NCI-H1092 treated with DMSO at 0.1 percent for 48 hours (cell line): ENCODE results near the gene EXOC4.
"Not testable (repeated sequence)": the region's sequence is repeated elsewhere in the genome, so short reads cannot be mapped to it uniquely, and the experiment has no call there.

Experiments
- DNase-seq: peaks from one replicate; lab custom pipeline; 2025; lab: John Stamatoyannopoulos, UW

The EXOC4 gene

GRCh38 chr7:133315332-133316040, 62.6 kb downstream of the EXOC4 start:
- DNase-seq = no peak

GRCh38 chr7:133319842-133320241, 67.0 kb downstream of the EXOC4 start:
- DNase-seq = no peak

- DNase-seq = no peak
These were observed 68.0 kb downstream of the EXOC4 start for GRCh38 chr7:133320891-133321290.

GRCh38 chr7:133321366-133321765, 68.5 kb downstream of the EXOC4 start:
- not testable (repeated sequence) for DNase-seq

- not testable (repeated sequence) for DNase-seq
These were observed 73.9 kb downstream of the EXOC4 start for GRCh38 chr7:133326745-133327144.

GRCh38 chr7:133328021-133328420, 75.1 kb downstream of the EXOC4 start:
- not testable (repeated sequence) for DNase-seq

GRCh38 chr7:133330085-133330484, 77.2 kb downstream of the EXOC4 start:
- DNase-seq = no peak

- DNase-seq = no peak
These were observed 79.0 kb downstream of the EXOC4 start for GRCh38 chr7:133331861-133332260.

- DNase-seq = no peak
These were observed 86.9 kb downstream of the EXOC4 start for GRCh38 chr7:133339772-133340171.

- no peak for DNase-seq
These were observed 91.4 kb downstream of the EXOC4 start for GRCh38 chr7:133344275-133344674.

- DNase-seq = no peak
These were observed 93.0 kb downstream of the EXOC4 start for GRCh38 chr7:133345690-133346421.

- DNase-seq = no peak
These were observed 95.4 kb downstream of the EXOC4 start for GRCh38 chr7:133348250-133348649.

- DNase-seq = no peak
These were observed 96.2 kb downstream of the EXOC4 start for GRCh38 chr7:133349101-133349500.

GRCh38 chr7:133352430-133352829, 99.6 kb downstream of the EXOC4 start:
- no peak for DNase-seq

- no peak for DNase-seq
These were observed 100.9 kb downstream of the EXOC4 start for GRCh38 chr7:133353775-133354174.

GRCh38 chr7:133354546-133355324, 101.9 kb downstream of the EXOC4 start:
- DNase-seq = no peak

GRCh38 chr7:133355325-133355708, 102.4 kb downstream of the EXOC4 start:
- DNase-seq = no peak

- DNase-seq = no peak
These were observed 102.9 kb downstream of the EXOC4 start for GRCh38 chr7:133355822-133356221.

- no peak for DNase-seq
These were observed 105.8 kb downstream of the EXOC4 start for GRCh38 chr7:133358708-133359107.

GRCh38 chr7:133359449-133359848, 106.6 kb downstream of the EXOC4 start:
- DNase-seq = no peak

- no peak for DNase-seq
These were observed 107.3 kb downstream of the EXOC4 start for GRCh38 chr7:133360201-133360600.

- DNase-seq = no peak
These were observed 108.9 kb downstream of the EXOC4 start for GRCh38 chr7:133361806-133362205.
